Measurements from ENCODE around the gene SLC35E4.
"Not testable (repeated sequence)": the region's sequence is repeated elsewhere in the genome, so short reads cannot be mapped to it uniquely, and the experiment has no call there.

SLC35E4 gene

GRCh38 chr22:30612789-30613188, 22.8 kb upstream of the SLC35E4 start:
- no peak for DNase-seq

GRCh38 chr22:30614268-30614667, 21.3 kb upstream of the SLC35E4 start:
- DNase-seq: no peak

- DNase-seq: no peak
Measured at GRCh38 chr22:30614879-30615278, 20.7 kb upstream of the SLC35E4 start.

GRCh38 chr22:30615543-30615954, 20.0 kb upstream of the SLC35E4 start:
- no peak for DNase-seq

GRCh38 chr22:30617819-30618218, 17.8 kb upstream of the SLC35E4 start:
- DNase-seq: no peak

- DNase-seq: not testable (repeated sequence)
Measured at GRCh38 chr22:30619909-30620308, 15.7 kb upstream of the SLC35E4 start.

GRCh38 chr22:30626413-30626812, 9.2 kb upstream of the SLC35E4 start:
- DNase-seq: no peak

- DNase-seq: no peak
Measured at GRCh38 chr22:30627471-30627870, 8.1 kb upstream of the SLC35E4 start.

GRCh38 chr22:30628491-30628890, 7.1 kb upstream of the SLC35E4 start:
- no peak for DNase-seq

- not testable (repeated sequence) for DNase-seq
Measured at GRCh38 chr22:30631469-30631868, 4.1 kb upstream of the SLC35E4 start.

GRCh38 chr22:30634471-30635233, 929 bp upstream of the SLC35E4 start:
- peak; percentile 72 for DNase-seq

- DNase-seq: no peak
Measured at GRCh38 chr22:30636226-30637077, 871 bp downstream of the SLC35E4 start.

- DNase-seq: no peak
Measured at GRCh38 chr22:30637701-30638114, 2.1 kb downstream of the SLC35E4 start.

- no peak for DNase-seq
Measured at GRCh38 chr22:30640361-30640760, 4.8 kb downstream of the SLC35E4 start.

- DNase-seq: no peak
Measured at GRCh38 chr22:30640839-30641430, 5.4 kb downstream of the SLC35E4 start.

- no peak for DNase-seq
Measured at GRCh38 chr22:30643055-30643875, 7.7 kb downstream of the SLC35E4 start.

GRCh38 chr22:30646518-30647160, 11.1 kb downstream of the SLC35E4 start:
- no peak for DNase-seq

- no peak for DNase-seq
Measured at GRCh38 chr22:30647536-30647935, 12.0 kb downstream of the SLC35E4 start.

GRCh38 chr22:30648825-30649224, 13.2 kb downstream of the SLC35E4 start:
- no peak for DNase-seq

GRCh38 chr22:30649430-30650007, 13.9 kb downstream of the SLC35E4 start:
- no peak for DNase-seq

- no peak for DNase-seq
Measured at GRCh38 chr22:30650508-30651116, 15.0 kb downstream of the SLC35E4 start.

Data from activated gamma-delta T cell (primary cell).